H9 (cell line): ENCODE results near the gene CYP2W1. TPM values are rescaled to one million over a fixed set of nuclear protein-coding genes. Genes with fewer than 3 reads are reported as not detected.

Experiments
- DNase-seq: peaks from one replicate; pipeline ENCODE4 v3.0.0-alpha.2; 2017
- H2AFZ ChIP-seq: one replicate; pipeline ENCODE4 v1.6.1; 2013; ENCODE audit warnings: mild to moderate bottlenecking, low read length, control low read depth, moderate library complexity
- H2AK5ac ChIP-seq: 2 replicates; pipeline ENCODE4 v1.6.1; 2013; ENCODE audit warnings: low read length, control low read depth, mixed read lengths; ENCODE audit not compliant: insufficient read length
- H2BK120ac ChIP-seq: one replicate; pipeline ENCODE4 v1.6.1; 2013; ENCODE audit warnings: low read depth, mild to moderate bottlenecking, low read length, control low read depth, inconsistent platforms; ENCODE audit not compliant: poor library complexity, severe bottlenecking
- H2BK12ac ChIP-seq: 2 replicates; pipeline ENCODE4 v1.6.1; 2013; ENCODE audit warnings: low read length, control low read depth, mixed read lengths, low read depth; ENCODE audit not compliant: insufficient read length
- H2BK15ac ChIP-seq: 2 replicates; pipeline ENCODE4 v1.6.1; 2013; ENCODE audit warnings: low read depth, low read length, control low read depth
- H2BK20ac ChIP-seq: one replicate; pipeline ENCODE4 v1.6.1; 2013; ENCODE audit warnings: low read depth, mild to moderate bottlenecking, low read length, control low read depth, inconsistent platforms; ENCODE audit not compliant: poor library complexity, severe bottlenecking
- H2BK5ac ChIP-seq: 2 replicates; pipeline ENCODE4 v1.6.1; 2013; ENCODE audit warnings: low read length, control low read depth, mixed read lengths; ENCODE audit not compliant: insufficient read length
- H3K14ac ChIP-seq: 2 replicates; pipeline ENCODE4 v1.6.1; 2013; ENCODE audit warnings: low read length, control low read depth; ENCODE audit not compliant: insufficient read depth
- H3K18ac ChIP-seq: 2 replicates; pipeline ENCODE4 v1.6.1; 2013; ENCODE audit warnings: low read depth, mild to moderate bottlenecking, mixed read lengths, low read length, control low read depth; ENCODE audit not compliant: insufficient read length
- H3K23ac ChIP-seq: 2 replicates; pipeline ENCODE4 v1.6.1; 2013; ENCODE audit warnings: low read length, control low read depth, mixed read lengths, low read depth; ENCODE audit not compliant: insufficient read length
- H3K23me2 ChIP-seq: 2 replicates; pipeline ENCODE4 v1.6.1; 2013; ENCODE audit warnings: low read depth, mild to moderate bottlenecking, mixed read lengths, low read length, control low read depth; ENCODE audit not compliant: insufficient read length, poor library complexity, severe bottlenecking
- H3K27ac ChIP-seq: 2 replicates; pipeline ENCODE4 v1.5.1; 2013; ENCODE audit warnings: low read length, control low read depth, mixed read lengths, low read depth; ENCODE audit not compliant: insufficient read length
- H3K27me3 ChIP-seq: 2 replicates; pipeline ENCODE4 v1.6.1; 2013; ENCODE audit warnings: low read length, control low read depth, inconsistent platforms; ENCODE audit not compliant: insufficient read depth
- H3K4ac ChIP-seq: 2 replicates; pipeline ENCODE4 v1.6.1; 2013; ENCODE audit warnings: low read depth, mild to moderate bottlenecking, control low read depth, inconsistent platforms, low read length, moderate library complexity
- H3K4me1 ChIP-seq: 2 replicates; pipeline ENCODE4 v1.6.1; 2013; ENCODE audit warnings: low read length, control low read depth, inconsistent platforms; ENCODE audit not compliant: insufficient read depth
- H3K4me2 ChIP-seq: 2 replicates; pipeline ENCODE4 v1.6.1; 2013; ENCODE audit warnings: low read length, control low read depth, mixed read lengths; ENCODE audit not compliant: insufficient read length, insufficient read depth
- H3K56ac ChIP-seq: 2 replicates; pipeline ENCODE4 v1.6.1; 2013; ENCODE audit warnings: low read depth, mild to moderate bottlenecking, mixed read lengths, low read length, control low read depth; ENCODE audit not compliant: insufficient read length
- H3K79me1 ChIP-seq: 2 replicates; pipeline ENCODE4 v1.6.1; 2013; ENCODE audit warnings: low read depth, mild to moderate bottlenecking, moderate library complexity, low read length, control low read depth, inconsistent platforms; ENCODE audit not compliant: insufficient read depth, poor library complexity, severe bottlenecking
- H3K79me2 ChIP-seq: 2 replicates; pipeline ENCODE4 v1.6.1; 2013; ENCODE audit warnings: low read length, control low read depth, inconsistent platforms; ENCODE audit not compliant: insufficient read depth
- H3K9ac ChIP-seq: 2 replicates; pipeline ENCODE4 v1.6.1; 2013; ENCODE audit warnings: low read length, control low read depth, mixed read lengths; ENCODE audit not compliant: insufficient read length; ENCODE audit errors: extremely low read depth
- H3K9me3 ChIP-seq: one replicate; pipeline ENCODE4 v1.6.1; 2013; ENCODE audit warnings: low read depth, low read length, inconsistent platforms; ENCODE audit not compliant: control insufficient read depth
- H3T11ph ChIP-seq: one replicate; pipeline ENCODE4 v1.6.1; 2013; ENCODE audit warnings: mild to moderate bottlenecking, low read length, control low read depth, inconsistent platforms
- H4K20me1 ChIP-seq: one replicate; pipeline ENCODE4 v1.6.1; 2013; ENCODE audit not compliant: control insufficient read depth, insufficient read length, insufficient read depth
- H4K5ac ChIP-seq: 2 replicates; pipeline ENCODE4 v1.6.1; 2013; ENCODE audit warnings: low read depth, mild to moderate bottlenecking, mixed read lengths, low read length, control low read depth; ENCODE audit not compliant: insufficient read length
- H4K8ac ChIP-seq: replicated peaks from 2 replicates; pipeline ENCODE4 v1.6.1; 2013; ENCODE audit warnings: low read length, control low read depth, mixed read lengths, low read depth; ENCODE audit not compliant: insufficient read length
- H4K91ac ChIP-seq: 2 replicates; pipeline ENCODE4 v1.6.1; 2013; ENCODE audit warnings: low read depth, mild to moderate bottlenecking, moderate library complexity, mixed read lengths, low read length, control low read depth; ENCODE audit not compliant: insufficient read length
- H3K27ac Mint-ChIP-seq, 3 experiments: 2 replicates in 2 of 3; 3 replicates in 1 of 3; pipeline ENCODE4 v1.8.0; 2020 to 2021; ENCODE audit warnings: mixed read lengths in 3 of 3, mild to moderate bottlenecking in 1 of 3, moderate library complexity in 1 of 3
- H3K27me3 Mint-ChIP-seq: 2 replicates; pipeline ENCODE4 v1.8.0; 2021; ENCODE audit warnings: low read depth, mild to moderate bottlenecking, moderate library complexity, mixed read lengths
- H3K36me3 Mint-ChIP-seq, 3 experiments: 2 replicates in 2 of 3; 3 replicates in 1 of 3; pipeline ENCODE4 v1.8.0; 2020 to 2021; ENCODE audit warnings: low read depth in 3 of 3, mixed read lengths in 3 of 3; ENCODE audit not compliant: insufficient read depth in 1 of 3
- H3K4me1 Mint-ChIP-seq, 2 experiments: 2 replicates each; pipeline ENCODE4 v1.8.0; 2020; ENCODE audit warnings: mixed read lengths in 2 of 2
- H3K4me3 Mint-ChIP-seq, 2 experiments: 2 replicates in 1 of 2; 3 replicates in 1 of 2; pipeline ENCODE4 v1.8.0; 2020 to 2021; ENCODE audit warnings: mild to moderate bottlenecking in 2 of 2, mixed read lengths in 2 of 2, moderate library complexity in 1 of 2
- H3K9me3 Mint-ChIP-seq, 2 experiments: 2 replicates in 1 of 2; 3 replicates in 1 of 2; pipeline ENCODE4 v1.8.0; 2020; ENCODE audit warnings: mild to moderate bottlenecking in 2 of 2, mixed read lengths in 2 of 2, moderate library complexity in 1 of 2
- CTCF ChIP-seq: fragments of 200-600 bp; sonication (generic); conservative IDR thresholded peaks from 3 replicates; pipeline ENCODE4 v1.8.0; 2021; ENCODE audit warnings: antibody characterized with exemption, mild to moderate bottlenecking
- WGBS: extraction: QIAGEN DNeasy Blood & Tissue Kit; methylation state at CpG from one replicate; pipeline ENCODE4 v1.1.7; 2013; ENCODE audit warnings: missing lambda C conversion rate, low lambda C conversion rate, mixed read lengths; ENCODE audit not compliant: insufficient read length; ENCODE audit errors: extremely low coverage; 5-methylcytosine and 5-hydroxymethylcytosine counted together
- total RNA-seq: library from RNA; stranded (reverse); gene quantifications from 2 replicates; pipeline ENCODE4 v1.2.1, GENCODE V29; 2021

CYP2W1 gene
- total RNA-seq, 1 experiment from 2014 or later: not detected

- Mint-ChIP-seq H3K36me3 (peaks cover 4 to 30% (median 7%) of the 10 kb centered on the region in 3 experiments), H3K4me3 (peak overlapping the region in 1 of 2 experiments; percentile 26; a peak in 1 of 5 replicates), H3K27me3 (peaks cover 2% of the 10 kb centered on the region; the same call in 1 of the 2 replicates), H3K9me3 (no peaks in the 10 kb centered on the region), H3K4me1 (peaks cover 10 to 21% of the 10 kb centered on the region in 2 experiments), H3K27ac (no peak overlapping the region)
- Histone ChIP-seq H2BK120ac (no peak overlapping the region), H3K4me1 (no peaks in the 10 kb centered on the region), H2BK15ac (no peak overlapping the region), H3K4me2 (no peak overlapping the region), H3K79me2 (no peaks in the 10 kb centered on the region), H4K91ac (no peak overlapping the region), H3K27me3 (no peaks in the 10 kb centered on the region), H3K23me2 (no peaks in the 10 kb centered on the region), H3T11ph (no peak overlapping the region), H3K56ac (no peak overlapping the region), H3K18ac (no peak overlapping the region), H2BK5ac (no peak overlapping the region), H4K20me1 (no peaks in the 10 kb centered on the region), H2BK12ac (no peak overlapping the region), H3K14ac (no peak overlapping the region; the same call in 1 of the 2 replicates), H3K23ac (no peak overlapping the region), H4K5ac (no peak overlapping the region), H3K4ac (no peak overlapping the region), H4K8ac (no peak overlapping the region), H3K9me3 (no peaks in the 10 kb centered on the region), H3K27ac (no peak overlapping the region), H2BK20ac (no peak overlapping the region), H3K9ac (no peak overlapping the region), H2AK5ac (no peak overlapping the region), H2AFZ (no peak overlapping the region), H3K79me1 (no peaks in the 10 kb centered on the region)
- WGBS: no CpG with 5 or more reads among the region's 25 CpGs
- no peak for DNase-seq
- no peak for TF ChIP-seq CTCF
Observed at GRCh38 chr7:1024876-1025742, 42.1 kb downstream of the CYP2W1 start.
